GM19238 (cell line): ENCODE data around the gene PIP5K1C.

Experiments
- DNase-seq: peaks from one replicate; pipeline ENCODE4 v3.0.0; 2011; ENCODE audit warnings: low spot score; ENCODE audit not compliant: insufficient read length

PIP5K1C gene

DNA sequence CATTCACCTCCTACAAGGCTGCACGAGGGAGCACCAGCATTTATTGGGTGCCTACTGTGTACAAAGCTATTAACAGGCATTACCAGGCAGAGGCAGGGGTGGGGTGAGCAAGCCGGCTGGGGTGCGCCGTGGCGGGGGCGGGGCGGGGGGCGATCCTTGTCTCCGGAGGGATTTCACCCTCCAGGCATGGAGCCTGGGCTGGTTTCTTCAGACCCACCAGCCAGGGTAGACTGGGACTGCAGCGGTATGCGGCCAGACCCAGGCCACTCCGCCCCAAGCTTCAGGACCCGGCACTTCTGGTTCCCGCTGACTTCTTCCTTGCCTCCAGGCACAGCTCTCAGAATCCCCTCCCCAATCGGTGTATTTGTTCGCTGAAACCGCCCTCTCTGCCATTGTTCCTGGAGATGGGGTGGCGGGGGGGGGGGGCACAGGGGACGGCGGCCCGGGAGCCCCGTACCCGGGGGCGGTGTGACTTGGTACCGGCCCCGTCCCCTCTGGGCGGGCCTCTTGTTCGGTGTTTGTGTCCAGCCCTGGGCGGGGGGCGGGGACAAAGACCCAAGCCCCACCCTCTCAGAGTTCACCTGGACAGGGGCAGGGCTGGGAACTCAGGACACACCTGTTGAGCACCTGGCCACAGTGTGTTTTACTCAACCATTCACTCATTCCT lies 22.3 kb upstream of the PIP5K1C start:
- DNase-seq, result no peak

DNA sequence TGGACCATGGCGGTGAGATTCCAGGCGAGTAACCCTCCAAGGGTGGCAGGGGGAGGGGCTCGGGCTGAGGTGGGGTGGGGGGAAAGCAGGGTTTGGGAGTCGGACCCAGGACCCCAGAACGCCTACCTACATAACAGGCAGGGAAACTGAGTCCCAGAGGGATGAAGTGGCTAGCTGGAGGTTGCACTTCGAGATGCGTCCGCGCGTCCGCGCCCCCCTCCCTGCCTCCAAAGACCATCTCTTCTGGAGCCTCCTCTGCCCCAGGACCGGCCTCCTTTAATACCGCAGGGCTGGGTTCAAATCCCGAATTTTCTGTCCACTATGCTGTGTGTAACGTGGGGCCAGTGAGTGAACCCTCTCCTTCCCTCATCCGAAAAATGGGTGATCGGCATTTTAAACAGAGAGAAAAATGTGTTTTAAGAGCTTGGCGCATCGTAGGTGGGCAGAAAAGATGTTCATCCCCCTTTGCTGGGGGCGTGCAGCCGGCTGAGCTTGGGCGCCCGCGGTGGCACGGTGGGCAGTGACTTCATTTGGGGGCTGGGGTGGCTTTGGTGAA lies 21.7 kb upstream of the PIP5K1C start:
- no peak for DNase-seq

DNA sequence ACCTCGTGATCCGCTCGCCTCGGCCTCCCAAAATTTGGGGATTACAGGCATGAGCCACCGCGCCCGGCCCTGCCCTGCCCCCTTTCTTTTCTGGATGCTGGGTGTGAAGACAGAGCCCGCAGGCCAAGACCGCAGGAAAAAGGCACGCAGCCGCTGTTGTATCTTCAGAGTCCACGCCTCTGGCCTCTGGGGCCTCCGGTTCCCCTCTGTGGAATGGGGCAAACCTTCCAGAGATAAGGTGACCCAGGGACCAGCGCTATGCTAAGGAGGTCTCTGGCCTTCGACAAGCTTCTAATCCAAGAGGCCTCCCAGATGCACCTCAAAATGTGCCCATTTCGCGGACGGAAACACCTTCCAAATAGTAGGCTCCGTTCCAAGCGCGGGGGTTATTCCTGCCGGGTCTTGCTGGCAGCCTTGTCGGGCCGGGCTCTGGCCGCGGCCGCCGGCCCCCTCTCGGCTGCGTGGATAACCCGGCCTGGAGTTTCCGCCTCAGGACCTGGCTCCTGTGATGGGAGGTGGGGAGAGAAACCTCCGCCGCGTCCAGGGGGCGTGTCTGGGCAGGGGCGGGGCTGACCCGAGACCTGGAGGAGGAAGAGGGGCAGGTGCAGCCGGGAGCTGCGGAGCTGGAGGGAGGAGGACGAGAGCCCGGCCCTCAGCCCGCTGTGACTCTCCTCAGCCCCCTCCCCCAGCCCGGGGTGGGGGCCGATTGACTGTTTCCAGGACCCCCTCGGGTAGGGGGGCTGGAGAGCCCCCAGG lies 21.0 kb upstream of the PIP5K1C start:
- peak; percentile 87 for DNase-seq

DNA sequence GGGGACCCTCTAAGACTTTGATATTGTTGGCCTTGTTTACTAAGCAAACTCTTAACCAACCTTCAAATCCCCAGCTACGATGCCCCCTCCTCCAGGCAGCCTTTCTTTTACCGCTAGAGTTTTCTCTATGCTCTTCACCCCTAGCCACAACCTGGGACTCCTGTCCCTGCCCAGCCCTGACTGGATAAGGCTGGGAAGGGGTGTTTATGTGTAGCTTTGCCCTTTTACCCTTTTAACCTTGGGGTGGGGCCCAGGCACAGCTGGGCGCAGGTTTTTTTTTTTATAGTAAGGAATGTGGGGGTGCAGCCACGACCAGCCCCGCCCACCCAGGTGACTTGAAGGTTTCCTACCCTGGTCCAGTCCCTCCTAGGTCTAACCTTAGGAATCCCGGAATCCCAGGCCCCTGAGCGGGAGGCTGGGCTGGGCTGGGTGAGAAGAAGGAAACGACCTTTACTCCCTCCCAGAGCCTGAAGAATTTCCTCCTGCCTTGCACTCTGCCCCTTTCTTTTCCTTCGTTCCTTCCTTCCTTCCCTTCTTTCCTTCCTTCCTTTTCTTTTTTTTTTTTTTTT lies 20.2 kb upstream of the PIP5K1C start:
- DNase-seq, result no peak

DNA sequence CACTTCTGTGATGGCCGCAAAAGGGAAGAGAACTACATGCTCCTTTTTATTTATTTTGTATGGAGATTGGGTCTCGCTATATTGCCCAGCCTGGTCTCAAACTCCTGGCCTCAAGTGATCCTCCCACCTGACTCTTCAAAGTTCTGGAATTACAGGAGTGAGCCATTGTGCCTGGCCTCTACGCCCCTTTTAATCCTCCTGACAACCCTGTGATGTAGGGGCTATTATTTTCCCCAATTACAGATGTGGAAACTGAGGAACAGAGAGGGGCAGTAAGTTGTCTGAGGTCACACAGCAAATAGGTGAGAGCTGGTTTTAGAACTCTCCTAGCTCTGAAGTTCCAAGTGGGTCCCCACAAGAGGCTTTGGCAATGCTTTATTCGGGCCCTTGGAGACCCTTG lies 19.6 kb upstream of the PIP5K1C start:
- no peak for DNase-seq

DNA sequence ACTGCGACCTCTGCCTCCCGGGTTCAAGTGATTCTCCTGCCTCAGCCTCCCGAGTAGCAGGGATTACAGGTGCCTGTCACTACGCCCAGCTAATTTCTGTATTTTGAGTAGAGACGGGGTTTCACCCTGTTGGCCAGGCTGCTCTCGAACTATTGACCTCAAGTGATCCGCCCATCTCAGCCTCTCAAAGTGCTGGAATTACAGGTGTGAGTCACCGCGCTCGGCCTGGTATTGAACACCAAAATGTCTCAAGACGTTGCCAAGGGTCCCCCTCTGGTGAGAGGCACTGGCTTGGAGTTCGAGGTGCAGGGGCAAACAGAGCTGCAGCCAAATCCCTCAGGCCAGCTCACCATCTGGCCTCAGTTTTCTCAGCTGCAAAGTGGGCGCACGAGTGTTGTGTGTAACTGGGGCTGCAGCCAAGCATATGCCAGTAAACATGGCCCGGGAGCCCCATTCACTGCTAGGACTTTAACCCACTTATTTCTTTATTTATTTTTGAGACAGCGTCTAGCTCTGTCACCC lies 15.9 kb upstream of the PIP5K1C start:
- no peak for DNase-seq

DNA sequence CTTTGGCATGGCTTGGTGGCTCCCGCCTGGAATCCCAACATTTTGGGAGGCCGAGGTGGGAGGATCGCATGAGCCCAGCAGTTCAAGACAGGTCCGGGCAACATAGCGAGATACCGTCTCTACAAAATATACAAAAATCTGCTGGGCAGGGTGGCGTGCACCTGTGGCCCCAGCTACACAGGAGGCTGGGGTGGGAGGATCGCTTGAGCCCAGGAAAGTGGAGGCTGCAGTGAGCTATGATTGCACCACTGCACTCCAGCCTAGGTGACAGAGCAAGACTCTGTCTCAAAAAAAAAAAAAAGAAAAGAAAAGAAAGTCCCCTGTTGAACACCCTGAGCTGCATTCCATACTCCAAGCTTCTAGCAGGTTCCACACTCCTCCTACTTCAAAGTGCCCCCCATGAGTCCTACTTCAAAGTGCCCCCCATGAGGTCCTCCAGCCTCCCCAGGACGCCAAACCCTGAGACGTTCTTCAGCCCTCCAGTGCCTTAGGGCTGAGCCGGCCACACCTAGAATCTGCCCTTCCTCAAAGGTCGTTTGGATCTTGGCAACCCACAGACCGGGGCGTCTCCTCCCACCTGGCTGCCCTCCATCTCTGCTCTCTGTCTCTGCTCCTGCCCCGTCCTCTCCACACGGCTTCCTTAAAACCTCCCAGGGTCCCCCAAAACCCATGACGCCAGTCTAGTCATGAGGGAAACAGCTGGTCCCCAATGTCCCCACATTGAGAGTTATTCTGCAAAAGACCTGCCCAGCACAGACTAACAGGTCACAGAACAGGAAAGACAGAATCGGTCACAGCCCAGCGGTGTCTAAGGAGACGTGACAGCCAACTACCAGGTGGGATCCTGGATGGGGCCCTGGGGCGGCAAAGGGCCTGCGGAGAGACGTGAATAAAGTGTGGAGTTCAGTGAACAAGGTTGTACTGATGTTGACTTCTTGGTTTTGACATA lies 12.7 kb upstream of the PIP5K1C start:
- DNase-seq, result no peak

DNA sequence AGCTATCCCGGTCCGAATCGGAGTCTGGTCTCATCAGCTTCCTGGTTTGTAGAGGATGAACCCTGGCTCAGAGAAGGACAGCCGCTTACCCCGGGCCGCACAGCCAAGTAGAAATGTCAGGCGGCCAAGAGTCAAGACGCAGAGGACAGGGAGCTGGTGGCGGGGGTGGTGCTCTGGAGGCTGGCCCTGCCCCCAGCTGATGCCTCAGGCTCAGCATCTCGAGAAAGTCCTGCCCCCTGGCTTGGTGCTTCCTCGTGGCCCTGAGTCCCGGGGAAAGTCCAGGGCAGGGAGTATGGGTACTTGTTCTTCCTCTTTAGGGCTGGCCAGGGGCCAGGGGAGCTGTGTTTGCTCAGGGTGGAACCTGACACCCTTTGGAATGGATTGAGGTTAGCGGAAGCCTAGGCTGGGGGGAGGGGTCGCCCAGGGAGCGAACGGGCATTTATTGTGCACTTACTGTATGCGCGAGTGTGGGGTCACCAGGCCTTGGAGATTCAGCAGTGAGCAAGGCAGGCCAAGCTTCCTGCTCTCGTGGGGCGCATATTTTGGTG lies 10.1 kb upstream of the PIP5K1C start:
- no peak for DNase-seq

DNA sequence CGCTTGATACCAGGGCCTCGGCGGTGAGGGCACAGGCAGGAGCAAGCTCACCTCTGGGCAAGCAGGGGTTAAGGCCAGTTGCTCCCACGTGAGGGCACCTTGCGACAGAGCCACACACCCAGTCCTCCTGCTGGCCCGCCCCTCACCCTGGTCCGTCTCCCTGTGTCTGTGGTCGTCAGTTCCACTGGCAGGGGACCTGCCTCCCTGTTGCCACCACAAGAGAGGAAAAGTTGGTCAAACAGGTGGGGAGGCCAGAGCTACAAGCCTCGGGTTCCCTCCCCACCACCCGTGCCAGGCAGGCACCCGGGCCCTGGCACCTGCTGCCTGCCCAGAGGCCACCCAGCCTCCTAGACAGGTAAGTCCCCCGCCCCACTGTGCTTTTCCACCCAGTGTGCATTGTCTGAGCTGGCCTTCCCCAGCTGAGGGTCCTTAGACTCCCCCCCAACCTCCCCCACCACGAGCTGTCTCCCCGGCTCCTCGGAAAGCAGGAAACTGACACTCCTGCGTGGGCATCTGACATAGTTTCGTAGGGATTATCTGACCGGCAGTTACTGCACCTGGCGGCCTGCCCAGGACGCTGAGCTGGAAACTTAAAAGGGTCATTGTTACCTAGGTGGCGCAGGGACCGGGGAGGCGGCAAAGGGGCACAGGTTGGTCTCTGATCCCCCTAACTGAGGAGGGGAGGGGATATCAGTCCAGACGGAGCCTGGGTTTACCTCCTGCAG lies 8.1 kb upstream of the PIP5K1C start, which contains the start of gene TJP3:
TSS of gene TJP3 (plus strand) at position 178 of the 725 bp plus-strand sequence. CDS start 20,049 bp downstream, outside the sequence.
- no peak for DNase-seq

DNA sequence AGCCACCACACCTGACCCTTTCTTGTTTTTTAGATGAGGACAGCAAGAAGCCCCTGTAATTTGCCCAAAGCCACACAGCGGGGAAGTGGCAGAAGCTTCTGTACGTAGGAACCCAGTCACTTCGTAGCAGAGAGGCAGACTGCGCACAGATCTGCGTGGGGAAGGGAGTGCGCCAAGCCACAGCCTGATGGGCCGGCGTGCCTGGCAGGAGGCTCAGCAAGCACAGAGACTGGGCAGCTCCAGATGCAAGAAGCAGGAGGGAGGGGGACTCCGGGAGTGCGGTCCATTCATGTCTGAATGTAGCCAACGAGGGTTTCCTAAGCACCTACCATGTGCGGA lies 7.6 kb upstream of the PIP5K1C start:
- no peak for DNase-seq

DNA sequence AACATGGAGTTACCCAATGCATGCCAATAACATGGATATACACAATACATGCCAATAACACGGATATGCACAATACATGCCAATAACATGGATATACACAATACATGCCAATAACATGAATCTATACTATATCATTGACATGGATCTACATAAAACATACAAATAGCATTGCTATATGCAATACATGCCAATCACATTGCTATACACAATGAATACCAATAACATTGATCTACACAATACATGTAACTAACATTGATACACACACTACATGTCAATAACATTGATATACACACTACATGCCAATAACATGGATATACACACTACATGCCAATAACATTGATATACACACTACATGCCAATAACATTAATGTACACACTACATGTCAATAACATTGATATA lies 932 bp upstream of the PIP5K1C start:
- DNase-seq, result no peak

DNA sequence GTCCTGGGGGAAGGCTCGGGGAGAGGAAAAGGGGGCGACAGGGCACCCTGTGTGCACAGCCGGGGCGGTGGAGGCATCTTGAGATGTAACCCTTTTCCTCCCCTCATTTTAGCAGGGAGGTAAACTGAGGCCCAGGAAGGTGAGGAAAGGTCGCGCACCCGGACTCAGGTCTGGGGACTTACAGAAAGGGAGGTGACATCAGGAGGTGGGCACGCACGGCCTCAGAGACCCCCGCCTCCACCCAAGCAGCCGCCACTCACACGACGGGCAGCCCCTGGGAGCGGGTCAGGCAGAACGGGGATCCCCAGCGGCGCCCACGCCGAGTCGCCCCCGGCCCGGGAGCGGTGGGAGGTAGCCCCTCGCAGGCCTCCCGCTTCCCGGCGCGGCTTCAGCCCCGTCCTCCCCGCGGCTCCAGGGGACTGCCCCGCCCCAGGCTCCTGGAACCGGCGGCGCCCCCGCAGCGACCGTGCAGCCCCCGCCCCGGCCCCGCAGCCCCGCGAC lies 477 bp downstream of the PIP5K1C start:
- no peak for DNase-seq

DNA sequence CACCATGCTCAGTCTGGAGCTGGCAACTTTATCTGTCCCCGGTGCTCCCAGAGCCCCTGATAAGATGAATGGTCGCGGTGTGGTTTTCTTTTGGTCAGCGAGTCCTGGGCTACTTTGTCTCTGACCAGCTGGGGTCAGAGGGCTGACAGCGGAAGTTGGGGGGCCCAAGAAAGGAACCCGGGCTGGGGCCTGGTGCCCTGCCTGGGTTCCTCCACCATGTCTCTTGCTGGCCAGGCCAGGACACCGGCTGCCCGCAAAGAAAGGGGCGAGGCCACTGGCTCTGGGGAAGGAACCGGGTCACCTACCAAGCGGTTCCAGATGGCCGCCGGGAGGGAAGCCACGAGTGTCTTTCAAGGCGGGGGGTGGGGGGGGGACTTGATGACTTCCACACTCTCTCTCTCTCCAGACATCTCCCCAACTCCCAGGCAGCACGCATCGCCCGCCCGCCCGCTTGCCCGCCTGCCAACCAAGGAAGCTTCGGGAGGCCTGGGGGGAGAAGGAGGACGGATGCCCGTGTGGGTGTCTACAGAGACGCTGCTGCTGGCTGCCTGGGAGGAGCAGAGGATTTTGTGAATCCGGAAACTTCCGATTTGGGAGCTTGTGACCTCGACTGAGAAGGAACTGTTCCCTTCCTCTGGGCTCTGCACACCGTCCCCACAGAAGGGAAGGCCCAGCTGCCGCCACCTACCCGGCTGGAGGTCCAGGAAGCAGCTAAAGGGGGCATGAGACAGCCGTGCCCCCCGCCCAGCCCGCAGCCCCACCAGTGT lies 1.1 kb downstream of the PIP5K1C start:
- DNase-seq, result peak; percentile 62

DNA sequence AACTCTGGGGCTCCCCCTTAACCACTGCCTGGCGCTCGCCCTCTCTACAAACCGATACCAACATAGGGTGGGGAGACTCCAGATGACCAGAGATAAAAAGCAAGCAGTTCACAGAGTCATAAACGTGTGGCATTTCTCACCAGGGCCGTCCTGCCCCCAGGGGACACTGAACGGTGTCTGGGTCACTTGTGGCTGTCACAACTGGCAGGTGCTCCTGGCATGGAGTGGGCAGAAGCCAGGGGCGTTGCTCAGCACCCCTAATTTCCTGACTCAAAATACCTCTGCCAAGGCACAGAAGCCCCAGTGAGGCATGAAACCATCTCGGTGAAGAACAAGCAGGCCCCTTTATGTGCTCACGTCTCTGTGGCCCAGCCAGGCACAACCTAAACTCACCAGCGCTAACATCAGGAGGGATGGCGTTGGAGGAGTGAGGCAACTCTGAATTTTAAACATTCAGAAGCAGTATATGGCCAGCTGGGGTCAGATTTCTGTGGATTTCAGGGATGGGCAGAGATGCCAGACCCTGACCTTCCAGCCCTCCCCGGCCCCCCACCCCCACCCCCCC lies 1.8 kb downstream of the PIP5K1C start:
- no peak for DNase-seq

DNA sequence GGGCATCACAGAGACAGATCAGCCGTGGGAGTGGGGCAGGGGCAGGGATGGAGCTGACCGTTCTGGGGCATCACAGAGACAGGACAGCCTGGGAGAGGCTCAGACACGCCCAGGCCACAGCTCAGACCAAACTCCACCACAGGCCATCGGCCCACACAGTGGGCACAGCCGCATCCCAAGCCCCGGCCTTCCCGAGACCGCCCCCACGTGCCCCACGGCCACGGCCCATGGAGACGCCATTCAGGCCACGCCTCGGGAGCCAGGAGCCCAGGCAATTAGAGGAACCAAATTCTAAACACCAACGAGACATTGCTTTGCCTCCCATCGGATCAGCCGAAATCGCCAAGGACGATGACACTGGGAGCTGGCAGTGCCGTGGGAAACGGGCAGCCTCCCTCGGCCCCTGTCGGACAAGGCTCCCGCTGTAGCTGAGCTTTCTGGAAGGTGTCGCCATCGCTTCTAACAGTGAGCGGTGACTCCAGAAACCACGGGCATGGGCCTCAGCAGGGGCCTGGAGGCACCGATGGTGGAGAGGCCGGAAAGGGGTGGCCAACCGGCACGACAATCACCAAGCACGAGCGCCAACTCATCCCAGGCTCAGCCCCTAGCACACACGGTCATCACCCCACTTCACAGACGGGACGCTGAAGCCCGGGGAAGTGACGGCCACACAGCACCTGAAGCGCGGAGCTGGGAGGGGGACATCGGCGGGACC lies 2.4 kb downstream of the PIP5K1C start:
- DNase-seq, result no peak

DNA sequence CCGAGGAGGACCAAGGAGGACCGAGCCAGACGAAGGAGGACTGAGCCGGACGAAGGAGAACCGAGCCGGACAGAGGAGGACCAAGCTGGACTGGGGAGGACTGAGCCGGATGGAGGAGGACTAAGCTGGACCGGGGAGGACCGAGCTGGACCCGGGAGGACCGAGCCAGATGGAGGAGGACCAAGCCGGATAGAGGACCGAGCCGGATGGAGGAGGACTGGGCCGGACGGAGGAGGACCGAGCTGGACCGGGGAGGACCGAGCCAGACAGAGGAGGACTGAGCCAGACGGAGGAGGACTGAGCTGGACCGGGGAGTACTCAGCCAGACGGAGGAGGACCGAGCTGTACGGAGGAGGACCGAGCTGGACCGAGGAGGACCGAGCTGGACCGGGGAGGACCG lies 3.2 kb downstream of the PIP5K1C start:
- DNase-seq, result no peak

DNA sequence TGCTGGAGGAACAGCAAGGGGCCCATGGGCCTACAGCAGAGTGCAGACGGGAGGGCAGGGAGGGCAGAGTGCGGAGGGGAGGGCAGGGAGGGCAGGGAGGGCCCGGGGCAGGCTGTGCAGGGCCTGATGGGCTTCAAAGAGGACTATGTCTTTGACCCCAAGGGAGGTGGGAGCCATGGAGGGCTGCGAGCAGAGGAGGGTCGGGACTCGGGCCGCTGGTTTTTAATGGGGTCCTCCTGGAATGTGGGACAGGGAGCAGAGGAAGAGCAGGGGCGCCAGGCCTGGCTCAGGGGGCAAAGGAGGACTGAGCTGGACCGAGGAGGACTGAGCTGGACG lies 3.6 kb downstream of the PIP5K1C start:
- DNase-seq, result no peak

DNA sequence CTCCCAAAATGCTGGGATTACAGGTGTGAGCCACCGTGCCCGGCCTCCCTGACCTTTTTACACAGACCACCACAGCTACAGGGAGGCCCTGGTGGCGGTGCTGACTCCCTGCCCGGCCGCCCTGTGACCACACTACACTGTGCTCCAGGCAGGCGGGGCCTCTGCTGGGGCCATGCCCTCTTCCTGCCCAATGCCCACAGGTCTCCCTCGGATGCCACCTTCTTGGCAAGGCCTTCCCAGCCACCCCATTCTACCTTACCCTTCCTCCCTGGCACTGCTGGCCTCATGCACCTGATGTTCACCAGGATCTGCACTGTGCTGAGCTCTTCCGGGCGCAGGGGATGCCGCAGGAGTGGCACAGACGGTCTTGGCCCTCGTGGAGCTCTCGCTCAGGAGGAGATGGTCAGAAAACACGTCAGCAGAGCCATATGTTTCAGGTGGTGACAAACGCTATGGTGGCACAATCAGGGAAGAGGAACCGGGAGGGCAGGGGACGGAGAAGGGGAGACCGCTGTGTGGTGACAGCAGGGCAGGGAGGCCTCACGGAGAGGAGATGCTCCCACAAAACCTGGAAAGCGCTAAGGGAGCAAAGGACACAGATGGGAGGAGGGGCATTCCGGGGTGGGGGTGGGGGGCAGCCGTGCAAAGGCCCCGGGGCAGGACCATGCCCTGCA lies 4.1 kb downstream of the PIP5K1C start:
- DNase-seq, result no peak
